Right lobe of liver (tissue), 6 donors: ENCODE measurements around the gene PPP1R17. TPM values are rescaled to one million over a fixed set of nuclear protein-coding genes. Genes with fewer than 3 reads are reported as not detected.
A peak's percentile ranks its signal among the peaks of the same experiment; 100 is the strongest.

Experiments used
- ATAC-seq, 4 donors: fragments of 200-7000 bp; cut with Tn5 transposase; one replicate each; pipeline ENCODE4 v1.9.1; 2020; ENCODE audit warnings: mild to moderate bottlenecking in 4 of 4, moderate library complexity in 4 of 4
- DNase-seq, 3 donors: peaks; one replicate each; pipeline ENCODE4 v3.0.0-alpha.2; 2020
- H3K27ac ChIP-seq, 3 donors: fragments of 200-600 bp; one replicate each; pipeline ENCODE4 v1.8.0; 2022
- H3K27me3 ChIP-seq, 2 donors: fragments of 200-600 bp; one replicate each; pipeline ENCODE4 v1.8.0; 2022
- H3K36me3 ChIP-seq, 4 donors: fragments of 200-600 bp; sonication (generic) in 1 of 4; one replicate each; pipeline versions ENCODE4 v1.5.1 to v1.8.0; 2017 to 2022; ENCODE audit warnings: control low read depth in 1 of 4
- H3K4me1 ChIP-seq, 4 donors: fragments of 200-600 bp; sonication (generic) in 1 of 4; one replicate each; pipeline versions ENCODE4 v1.5.1 to v1.8.0; 2017 to 2022; ENCODE audit warnings: control low read depth in 1 of 4
- H3K4me3 ChIP-seq, 3 donors: fragments of 200-600 bp; one replicate each; pipeline ENCODE4 v1.8.0; 2022
- H3K9me3 ChIP-seq, 4 donors: fragments of 200-600 bp; sonication (generic) in 1 of 4; one replicate each; pipeline versions ENCODE4 v1.5.1 to v1.8.0; 2017 to 2022; ENCODE audit warnings: control low read depth in 1 of 4
- POLR2A ChIP-seq: fragments of 450-650 bp; IDR thresholded peaks from one replicate; pipeline ENCODE4 v1.6.1; 2017; ENCODE audit warnings: antibody characterized with exemption, mild to moderate bottlenecking
- WGBS: methylation state at CpG from one replicate; pipeline ENCODE4 v1.1.6; 2018; ENCODE audit warnings: low coverage, low lambda C conversion rate; ENCODE audit not compliant: insufficient coverage; ENCODE audit errors: missing lambda C conversion rate; 5-methylcytosine and 5-hydroxymethylcytosine counted together
- intact Hi-C, 2 donors: fragments of 100-400 bp; cut with DNase I; formaldehyde crosslinking; loops; one replicate each; pipeline versions ENCODE4 v1.11.2 to v1.14.1; 2022
- total RNA-seq, 6 experiments: library from RNA; depleted of rRNA in 2 of 6; stranded (reverse); fragments of >200 nt in 2 of 6; fragmentation: NEBNext Ultra II Directional in 3 of 6; extraction: Animal tissue kit (Norgen Biotek cat#: 25700) in 3 of 6; gene quantifications; one replicate each; pipeline versions ENCODE4 v1.1.0 to v1.2.4, GENCODE V29; 2016 to 2023
- TF ChIP-seq, protein P1 (sequence below), 4 donors: fragments of 200-600 bp in 3 of 4; fragments of 450-650 bp in 1 of 4; IDR thresholded peaks; one replicate each; pipeline versions ENCODE4 v1.5.1 to v1.8.0; 2016 to 2022; ENCODE audit warnings: antibody characterized with exemption in 4 of 4, mild to moderate bottlenecking in 2 of 4
- donor health status: DM: no; HTN: yes; CAD: no.
- donor health status: DM: no; HTN: no; CAD: no.
- donor health status: DM: no; HTN: no; CAD: no.
- donor health status: DM: no; HTN: yes; CAD: no.
- donor health status: DM: no; HTN: yes; CAD: no.

PPP1R17 gene
- total RNA-seq, 6 experiments from 2014 or later, result not detected

GRCh38 chr7:31679574-31680305 is 7.3 kb upstream of the PPP1R17 start:
- Histone ChIP-seq H3K4me1 (no peaks in the 10 kb centered on the region), H3K27ac (no peak overlapping the region), H3K4me3 (no peak overlapping the region), H3K27me3 (no peaks in the 10 kb centered on the region), H3K9me3 (no peaks in the 10 kb centered on the region), H3K36me3 (no peaks in the 10 kb centered on the region)
- no peak for ATAC-seq
- WGBS, result 71% methylated on average over 10 of the region's 12 CpGs
- TF ChIP-seq POLR2A, result no peak
- TF ChIP-seq, protein P1, sequence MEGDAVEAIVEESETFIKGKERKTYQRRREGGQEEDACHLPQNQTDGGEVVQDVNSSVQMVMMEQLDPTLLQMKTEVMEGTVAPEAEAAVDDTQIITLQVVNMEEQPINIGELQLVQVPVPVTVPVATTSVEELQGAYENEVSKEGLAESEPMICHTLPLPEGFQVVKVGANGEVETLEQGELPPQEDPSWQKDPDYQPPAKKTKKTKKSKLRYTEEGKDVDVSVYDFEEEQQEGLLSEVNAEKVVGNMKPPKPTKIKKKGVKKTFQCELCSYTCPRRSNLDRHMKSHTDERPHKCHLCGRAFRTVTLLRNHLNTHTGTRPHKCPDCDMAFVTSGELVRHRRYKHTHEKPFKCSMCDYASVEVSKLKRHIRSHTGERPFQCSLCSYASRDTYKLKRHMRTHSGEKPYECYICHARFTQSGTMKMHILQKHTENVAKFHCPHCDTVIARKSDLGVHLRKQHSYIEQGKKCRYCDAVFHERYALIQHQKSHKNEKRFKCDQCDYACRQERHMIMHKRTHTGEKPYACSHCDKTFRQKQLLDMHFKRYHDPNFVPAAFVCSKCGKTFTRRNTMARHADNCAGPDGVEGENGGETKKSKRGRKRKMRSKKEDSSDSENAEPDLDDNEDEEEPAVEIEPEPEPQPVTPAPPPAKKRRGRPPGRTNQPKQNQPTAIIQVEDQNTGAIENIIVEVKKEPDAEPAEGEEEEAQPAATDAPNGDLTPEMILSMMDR (IDR thresholded peaks at IDR 0.05), result no peak
- no peak for DNase-seq
- intact Hi-C loops, result no loop called here

DNA sequence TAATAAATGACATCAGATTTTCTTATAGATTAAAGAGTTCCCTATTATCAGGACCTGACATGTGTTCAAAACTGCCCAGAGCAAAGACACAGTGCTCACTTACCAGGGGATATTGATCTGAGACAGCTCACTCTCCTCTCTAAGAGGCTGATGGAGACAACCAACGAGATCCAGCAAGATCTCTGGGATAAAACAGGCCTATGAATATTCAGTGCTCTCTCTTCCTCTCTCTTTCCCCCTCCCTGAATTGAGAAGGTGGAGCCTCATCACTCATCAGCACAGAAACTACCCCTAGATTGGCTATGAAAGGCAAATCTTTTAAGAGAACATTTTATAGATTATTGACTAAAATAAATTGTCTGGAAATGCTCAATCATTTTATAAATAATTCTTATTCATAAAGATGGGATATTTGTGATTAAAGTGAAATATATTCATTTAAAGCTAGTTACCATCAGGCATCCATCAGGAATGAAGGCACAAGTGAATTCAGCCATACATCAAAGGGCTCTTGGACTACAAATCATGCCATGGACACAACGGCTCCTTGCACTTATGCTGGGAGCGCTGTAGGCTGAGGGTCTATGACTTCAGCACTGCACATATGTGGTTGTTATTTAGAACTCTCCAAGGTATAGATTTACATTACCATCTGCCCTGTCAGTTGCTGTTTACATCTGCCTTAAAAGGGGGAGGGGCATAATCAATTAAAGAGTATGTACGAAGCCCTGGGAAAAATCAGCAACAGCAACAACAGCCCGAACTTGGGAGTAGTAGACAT is 3.4 kb upstream of the PPP1R17 start:
- 23% methylated on average over 5 of the region's 5 CpGs for WGBS
- ATAC-seq (no peak), DNase-seq (no peak)
- no peaks in the 10 kb centered on the region for H3K27me3 ChIP-seq
- no peaks in the 10 kb centered on the region for H3K4me1 ChIP-seq
- no peaks in the 10 kb centered on the region for H3K9me3 ChIP-seq
- no peaks in the 10 kb centered on the region for H3K36me3 ChIP-seq
- TF ChIP-seq POLR2A, result no peak
- TF ChIP-seq, protein P1 (IDR thresholded peaks at IDR 0.05), result no peak
- no peak overlapping the region for H3K27ac ChIP-seq
- no peak overlapping the region for H3K4me3 ChIP-seq
- intact Hi-C loops, result no loop called here

GRCh38 chr7:31688372-31688771 is 1.4 kb downstream of the PPP1R17 start:
- ATAC-seq, result peak in 3 of 4 donors; percentile 31 to 48 (median 39)
- no peak for TF ChIP-seq POLR2A
- TF ChIP-seq, protein P1 (IDR thresholded peaks at IDR 0.05), result no peak
- Histone ChIP-seq H3K36me3 (no peaks in the 10 kb centered on the region), H3K4me1 (no peaks in the 10 kb centered on the region), H3K27ac (no peak overlapping the region), H3K9me3 (no peaks in the 10 kb centered on the region), H3K4me3 (no peak overlapping the region), H3K27me3 (no peaks in the 10 kb centered on the region)
- intact Hi-C loops, result no loop called here
- no peak for DNase-seq
- WGBS, result 26% methylated on average over 3 of the region's 3 CpGs

DNA sequence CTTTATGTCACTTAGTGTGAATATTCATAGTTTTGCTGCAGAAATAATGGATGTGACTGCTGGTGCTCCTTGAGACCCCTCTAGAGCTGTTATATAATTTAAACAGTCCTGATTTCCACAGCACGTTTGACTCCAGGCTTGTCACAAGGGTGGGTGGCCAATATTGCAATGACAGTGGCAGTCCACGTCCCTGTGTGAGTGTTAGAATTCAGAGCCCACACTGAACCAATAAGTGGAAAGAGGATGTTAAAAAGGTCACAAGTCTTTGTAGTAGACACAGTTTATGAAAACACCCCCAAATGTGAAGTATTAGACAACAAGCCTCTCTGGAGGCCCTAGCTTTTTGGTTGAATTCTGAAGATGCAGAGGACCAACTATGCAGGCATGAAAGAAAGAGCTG is 2.0 kb downstream of the PPP1R17 start:
- WGBS, result 6% methylated on average over 2 of the region's 2 CpGs

More for the DNA sequence above, 2.0 kb downstream of the PPP1R17 start:
- Histone ChIP-seq H3K27me3 (no peaks in the 10 kb centered on the region), H3K4me1 (no peaks in the 10 kb centered on the region), H3K9me3 (no peaks in the 10 kb centered on the region), H3K27ac (no peak overlapping the region), H3K4me3 (no peak overlapping the region), H3K36me3 (no peaks in the 10 kb centered on the region)
- TF ChIP-seq, protein P1 (IDR thresholded peaks at IDR 0.05), result no peak
- TF ChIP-seq POLR2A, result no peak
- intact Hi-C loops, result no loop called here
- ATAC-seq (no peak), DNase-seq (no peak)
